Measurements from ENCODE around the gene LAMC3.
"Not testable (repeated sequence)": the region's sequence is repeated elsewhere in the genome, so short reads cannot be mapped to it uniquely, and the experiment has no call there.

LAMC3 gene

GRCh38 chr9:131082774-131083512 lies 74.0 kb downstream of the LAMC3 start:
- DNase-seq: peak in 1 of 2 experiments; percentile 22

GRCh38 chr9:131084661-131085369 lies 75.8 kb downstream of the LAMC3 start:
- DNase-seq: no peak

- no peak for DNase-seq
These were observed 76.6 kb downstream of the LAMC3 start for GRCh38 chr9:131085370-131086122.

- no peak for DNase-seq
These were observed 78.5 kb downstream of the LAMC3 start for GRCh38 chr9:131087354-131087893.

GRCh38 chr9:131090025-131090787 lies 81.2 kb downstream of the LAMC3 start:
- no peak for DNase-seq

- DNase-seq: no peak
These were observed 82.5 kb downstream of the LAMC3 start for GRCh38 chr9:131091352-131091992.

GRCh38 chr9:131092030-131092429 lies 83.1 kb downstream of the LAMC3 start:
- DNase-seq: no peak

GRCh38 chr9:131092548-131093440 lies 83.8 kb downstream of the LAMC3 start:
- no peak for DNase-seq

GRCh38 chr9:131094015-131094414 lies 85.0 kb downstream of the LAMC3 start:
- DNase-seq: no peak

- DNase-seq: no peak
These were observed 85.6 kb downstream of the LAMC3 start for GRCh38 chr9:131094622-131095021.

GRCh38 chr9:131095666-131096268 lies 86.8 kb downstream of the LAMC3 start:
- DNase-seq: no peak

- DNase-seq: peak in 1 of 2 experiments; percentile 14
These were observed 87.5 kb downstream of the LAMC3 start, which contains the start of gene AIF1L for GRCh38 chr9:131096269-131097125. Gene AIF1L, plus strand, starts transcription at chr9:131096531. Its CDS starts 99 bp downstream, at chr9:131096630.

- no peak for DNase-seq
These were observed 88.4 kb downstream of the LAMC3 start for GRCh38 chr9:131097126-131097947.

GRCh38 chr9:131097948-131098278 lies 88.9 kb downstream of the LAMC3 start:
- no peak for DNase-seq

GRCh38 chr9:131098391-131099101 lies 89.6 kb downstream of the LAMC3 start:
- no peak for DNase-seq

- DNase-seq: no peak
These were observed 90.2 kb downstream of the LAMC3 start for GRCh38 chr9:131099102-131099606.

GRCh38 chr9:131099845-131100244 lies 90.9 kb downstream of the LAMC3 start:
- not testable (repeated sequence) for DNase-seq

- no peak for DNase-seq
These were observed 91.5 kb downstream of the LAMC3 start for GRCh38 chr9:131100445-131100844.
